Stimulated activated CD8-positive, alpha-beta memory T cell treated with anti-CD3 and anti-CD28 coated beads, Interleukin-2, amount 100 ng/mL, for 48 hours (primary cell): Measurements from ENCODE around the gene GATAD2B.
"Not testable (repeated sequence)": the region's sequence is repeated elsewhere in the genome, so short reads cannot be mapped to it uniquely, and the experiment has no call there.

Source experiments
- DNase-seq, 2 donors: peaks; one replicate each; pipeline ENCODE4 v3.0.0-alpha.2; 2020; ENCODE audit warnings: low read depth in 2 of 2

Gene GATAD2B

DNA sequence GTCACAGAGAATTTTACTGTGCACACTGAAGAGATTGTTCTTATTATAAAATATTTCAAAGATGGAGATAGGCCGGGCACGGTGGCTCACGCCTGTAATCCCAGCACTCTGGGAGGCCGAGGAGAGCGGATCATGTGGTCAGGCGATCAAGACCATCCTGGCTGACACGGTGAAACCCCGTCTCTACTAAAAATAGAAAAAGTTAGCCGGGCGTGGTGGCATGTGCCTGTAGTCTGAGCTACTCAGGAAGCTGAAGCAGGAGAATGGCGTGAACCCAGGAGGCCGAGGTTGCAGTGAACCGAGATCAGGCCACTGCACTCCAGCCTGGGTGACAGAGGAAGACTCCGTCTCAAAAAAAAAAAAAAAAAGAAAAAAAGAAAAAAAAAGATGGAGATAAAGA, 82.0 kb downstream of the GATAD2B start:
- DNase-seq: not testable (repeated sequence)

DNA sequence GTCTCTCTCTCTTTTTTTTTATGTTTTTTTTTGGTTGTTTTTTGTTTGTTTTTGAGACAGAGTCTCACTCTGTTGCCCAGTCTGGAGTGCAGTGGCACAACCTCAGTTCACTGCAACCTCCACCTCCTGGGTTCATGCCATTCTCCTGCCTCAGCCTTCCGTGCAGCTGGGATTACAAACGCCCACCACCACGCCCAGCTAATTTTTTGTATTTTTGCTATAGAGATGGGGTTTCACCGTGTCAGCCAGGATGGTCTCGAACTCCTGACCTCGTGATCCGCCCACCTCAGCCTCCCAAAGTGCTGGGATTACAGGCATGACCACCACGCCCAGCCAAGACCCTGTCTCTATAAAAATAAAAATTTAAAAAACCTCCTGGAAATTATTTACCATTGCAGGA, 88.8 kb downstream of the GATAD2B start:
- not testable (repeated sequence) for DNase-seq

DNA sequence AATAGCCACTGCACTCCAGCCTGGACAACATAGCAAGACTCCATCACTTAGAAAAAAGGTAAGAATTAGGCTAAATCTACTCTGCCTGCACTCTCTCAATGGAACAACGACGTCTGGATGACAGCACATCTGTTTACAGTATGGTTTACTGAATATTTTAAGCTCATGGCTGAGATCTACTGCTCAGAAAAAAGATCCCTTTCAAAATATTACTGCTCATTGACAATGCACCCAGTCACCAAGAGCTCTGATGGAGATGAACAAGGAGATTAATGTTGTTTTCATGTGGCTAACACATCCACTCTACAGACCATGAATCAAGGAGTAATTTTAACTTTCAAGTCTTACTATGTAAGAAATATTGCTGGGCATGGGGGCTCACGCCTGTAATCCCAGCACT, 89.6 kb downstream of the GATAD2B start:
- no peak for DNase-seq

DNA sequence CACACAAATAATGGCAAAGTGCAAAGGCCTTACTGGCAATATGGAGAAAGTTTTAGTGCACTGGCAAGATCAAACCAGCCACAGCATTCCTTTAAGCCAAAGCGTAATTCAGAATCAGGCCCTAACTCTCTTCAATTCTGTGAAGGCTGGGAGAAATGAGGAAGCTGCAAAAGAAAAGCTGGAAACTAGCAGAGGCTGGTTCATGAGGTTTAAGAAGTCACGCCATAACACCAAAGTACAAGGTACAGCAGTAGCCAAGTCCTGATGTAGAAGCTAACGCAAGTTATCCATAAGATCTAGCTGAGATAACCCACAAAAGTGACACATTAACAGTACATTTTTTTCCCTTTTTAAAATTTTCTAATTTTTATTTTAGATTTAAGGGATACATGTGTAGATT, 90.5 kb downstream of the GATAD2B start:
- DNase-seq: no peak

DNA sequence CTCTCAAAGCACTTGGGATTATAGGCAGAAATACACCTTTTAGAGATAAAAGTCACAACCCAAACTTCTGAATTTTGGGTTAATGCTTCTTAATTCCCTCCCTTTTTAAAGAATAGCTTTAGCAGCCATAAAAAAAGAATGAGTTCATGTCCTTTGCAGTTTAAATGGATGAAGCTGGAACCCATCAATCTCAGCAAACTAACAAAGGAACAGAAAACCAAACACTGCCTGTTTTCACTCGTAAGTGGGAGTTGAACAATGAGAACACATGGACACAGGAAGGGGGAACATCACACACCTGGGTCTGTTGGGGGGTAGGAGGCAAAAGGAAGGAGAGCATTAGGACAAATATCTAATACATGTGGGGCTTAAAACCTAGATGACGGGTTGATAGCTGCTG, 91.7 kb downstream of the GATAD2B start:
- DNase-seq: no peak

DNA sequence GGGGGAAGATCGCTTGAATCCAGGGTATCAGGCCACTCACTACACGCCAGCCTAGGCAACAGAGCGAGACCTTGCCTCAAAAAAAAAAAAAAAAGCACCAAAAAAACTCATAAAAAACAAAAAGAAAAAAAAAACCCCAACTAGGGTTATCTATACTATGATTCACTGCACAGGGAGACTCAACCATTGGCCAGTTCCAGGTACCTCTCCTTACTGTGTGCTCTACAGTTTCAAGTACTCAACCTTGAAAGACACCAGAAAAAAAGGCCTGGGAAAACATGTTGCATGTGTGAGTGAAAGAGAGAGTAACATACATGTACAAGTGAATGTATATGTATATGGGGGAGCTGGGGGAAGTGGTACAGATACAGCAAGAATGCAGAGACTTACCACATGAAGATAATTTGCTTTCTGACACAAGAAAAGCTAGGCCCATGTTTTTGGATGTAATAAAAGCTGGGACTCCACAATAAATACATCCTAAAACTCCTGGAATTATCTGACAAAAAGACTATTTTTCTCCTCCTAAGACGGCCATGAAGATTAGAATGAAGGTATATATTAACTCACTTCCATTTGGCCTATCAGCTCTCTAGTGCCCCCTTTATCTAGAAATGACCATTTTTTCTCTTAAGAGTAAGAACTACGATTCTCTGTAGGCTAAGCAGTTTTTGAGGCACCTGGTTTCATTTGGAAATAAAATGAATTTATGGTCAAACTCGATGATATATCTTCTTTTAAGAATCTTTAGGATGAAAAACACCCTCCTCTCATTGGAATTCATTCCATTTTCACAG, 95.4 kb downstream of the GATAD2B start:
- no peak for DNase-seq

DNA sequence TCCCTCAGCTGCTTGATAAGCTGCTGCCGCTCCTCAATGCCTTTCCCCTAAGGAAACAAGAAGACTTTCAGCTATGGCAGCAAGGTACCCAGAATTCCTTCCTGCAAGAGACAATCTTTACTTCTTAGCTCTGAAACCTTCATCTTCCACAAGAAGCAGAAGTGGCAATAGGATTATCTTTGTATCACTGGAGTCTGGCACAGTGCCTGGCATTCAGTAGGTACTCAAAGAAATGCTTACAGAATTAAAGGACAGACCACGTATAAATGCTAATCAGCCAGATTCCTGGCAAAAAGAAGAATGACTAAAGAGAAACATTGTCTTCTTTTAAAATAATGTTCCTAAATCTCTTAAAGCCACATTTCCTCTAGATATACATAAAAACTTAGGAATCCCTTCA, 103.9 kb downstream of the GATAD2B start:
- DNase-seq: no peak

DNA sequence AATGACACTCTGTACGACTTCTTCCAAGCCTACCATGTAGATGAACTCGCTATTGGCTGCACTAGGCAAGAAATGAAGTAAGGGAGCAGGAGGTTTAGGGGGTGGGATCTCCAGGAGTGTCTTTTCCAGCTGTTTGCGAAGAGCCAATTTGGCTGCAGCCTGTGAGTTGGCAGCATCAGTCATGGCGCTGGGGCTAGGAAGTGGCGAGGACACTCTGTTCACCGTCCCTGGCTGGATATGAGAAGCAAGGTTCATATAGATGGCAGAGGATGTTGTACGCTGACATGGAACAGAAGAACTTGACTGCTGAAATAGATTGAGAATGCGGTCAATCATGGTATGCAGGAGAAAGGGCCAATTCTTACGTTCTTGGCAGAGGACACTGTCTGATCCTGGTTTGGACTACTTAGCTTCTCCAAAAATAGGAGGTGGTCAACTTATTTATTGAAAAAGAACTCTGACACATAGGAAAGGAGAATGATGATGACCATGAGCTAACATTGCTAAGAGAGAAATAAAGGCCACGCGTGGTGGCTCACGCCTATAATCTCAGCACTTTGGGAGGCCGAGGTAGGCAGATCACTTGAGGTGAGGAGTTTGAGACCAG, 106.4 kb downstream of the GATAD2B start:
- no peak for DNase-seq

DNA sequence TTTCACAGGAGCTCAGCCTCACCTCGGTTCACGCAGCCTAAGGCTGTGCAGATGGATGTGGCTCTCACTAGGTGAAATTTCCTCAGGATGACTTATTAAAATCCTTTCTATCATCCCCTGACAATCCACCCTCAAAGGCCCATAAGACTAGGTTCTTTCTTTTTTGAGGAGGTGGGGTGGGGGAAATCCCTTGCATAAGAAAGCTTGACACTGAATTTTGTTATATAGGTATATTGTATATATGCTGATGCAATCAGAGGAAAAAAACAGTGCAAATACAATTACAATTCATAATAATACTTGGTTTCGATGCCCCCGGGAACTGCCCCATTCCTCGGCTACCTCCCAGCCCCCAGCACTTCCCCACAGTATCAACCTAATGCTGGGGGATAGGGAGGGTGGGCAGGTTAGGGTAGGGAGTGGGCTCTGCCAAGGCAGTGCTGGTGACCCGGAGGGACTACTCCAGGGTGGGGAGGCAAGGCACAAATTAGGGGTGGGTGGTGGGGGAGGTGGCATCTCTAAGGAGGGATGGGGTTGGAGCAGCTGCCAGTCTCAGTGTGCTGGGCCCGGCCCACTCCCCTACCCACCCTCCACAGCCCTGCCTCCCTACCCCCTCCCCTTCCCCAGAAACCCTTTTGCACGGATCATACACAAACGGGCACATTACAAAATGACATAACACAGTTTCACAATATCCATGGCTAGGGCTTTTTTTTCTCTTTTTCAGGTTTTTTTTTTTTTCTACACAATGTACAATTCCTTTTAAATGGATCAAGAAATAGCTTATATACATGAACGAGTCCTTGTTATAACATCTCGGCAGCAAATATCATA, 116.7 kb downstream of the GATAD2B start:
- no peak for DNase-seq

DNA sequence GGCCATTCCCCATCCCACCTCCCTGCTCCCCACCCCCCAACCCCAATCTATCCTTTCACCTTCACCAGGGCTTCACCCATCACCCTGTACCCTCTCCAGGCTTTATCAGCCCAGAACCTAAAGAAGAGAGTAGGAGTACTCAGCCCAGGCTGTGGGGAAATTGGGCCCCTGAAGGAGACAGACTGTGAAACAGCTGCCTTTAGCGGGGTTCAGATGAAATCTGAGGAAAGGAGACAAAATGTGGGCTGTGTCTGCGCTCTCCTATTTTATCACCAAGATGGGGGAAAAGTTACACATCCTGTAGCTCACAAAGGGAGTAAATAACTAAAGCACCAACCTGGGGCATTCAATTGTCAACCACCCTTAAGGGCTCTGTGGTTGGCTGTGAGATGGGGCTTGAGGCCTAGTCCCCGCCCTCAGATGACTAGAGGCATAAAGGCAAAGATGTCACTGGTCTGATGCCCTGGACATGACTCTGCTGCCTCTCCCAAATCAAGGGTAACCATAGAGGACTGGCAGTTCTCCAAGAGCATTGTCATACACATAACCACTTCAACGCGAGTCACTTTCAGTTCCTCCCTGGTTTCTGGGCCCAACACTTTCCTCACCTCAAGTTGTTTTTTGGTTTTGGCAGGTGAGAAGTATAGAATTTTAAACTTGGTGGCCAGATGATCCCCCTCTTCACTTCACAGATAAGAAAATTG, 117.6 kb downstream of the GATAD2B start:
- peak; percentile 44 to 51 for DNase-seq

DNA sequence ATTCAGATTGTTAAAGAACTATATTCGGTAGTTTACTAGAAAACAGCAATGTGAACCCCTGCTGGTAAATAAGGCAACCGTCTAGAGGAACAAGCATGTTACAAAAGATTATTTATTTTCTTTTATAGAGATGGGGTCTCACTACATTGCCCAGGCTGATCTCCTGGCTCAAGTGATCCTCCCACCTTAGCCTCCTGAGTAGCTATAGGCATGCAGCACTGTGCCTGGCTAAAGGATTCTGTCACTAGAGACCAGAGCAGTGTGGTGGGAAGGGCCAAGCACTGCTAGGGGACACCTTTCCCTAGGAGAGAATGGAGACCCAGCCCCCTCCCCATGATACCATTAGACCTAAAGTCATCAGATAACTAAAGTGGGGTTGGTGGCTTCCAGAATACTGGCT, 118.7 kb downstream of the GATAD2B start:
- no peak for DNase-seq

DNA sequence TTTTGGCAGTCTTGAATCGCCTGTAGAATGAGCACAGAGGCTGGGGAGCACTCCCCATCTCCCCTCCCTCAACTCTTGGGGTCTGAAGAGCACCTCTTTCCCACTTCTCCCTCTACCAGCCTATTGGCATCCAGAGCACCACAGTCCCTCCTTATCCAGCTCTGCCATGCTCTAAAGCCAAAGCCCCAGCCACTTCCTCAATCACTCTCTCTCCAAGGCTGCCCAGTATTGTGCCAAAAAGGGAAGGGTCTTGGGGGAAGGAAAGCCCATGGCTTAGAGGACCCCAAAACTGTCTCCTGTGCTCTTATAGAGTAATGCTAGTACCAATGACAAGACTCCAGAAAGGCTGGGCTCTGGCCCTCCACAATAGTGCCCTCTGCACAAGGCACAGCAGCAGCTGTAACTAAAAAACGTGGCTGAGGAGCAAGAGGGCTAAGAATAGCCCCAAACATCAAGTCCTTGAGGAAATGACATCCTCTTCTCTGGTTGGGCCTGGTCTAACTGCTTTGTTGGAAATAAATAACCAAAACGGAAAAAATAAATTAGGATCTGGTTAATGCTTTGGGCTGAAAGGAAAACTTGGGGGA, 119.2 kb downstream of the GATAD2B start:
- DNase-seq: no peak

DNA sequence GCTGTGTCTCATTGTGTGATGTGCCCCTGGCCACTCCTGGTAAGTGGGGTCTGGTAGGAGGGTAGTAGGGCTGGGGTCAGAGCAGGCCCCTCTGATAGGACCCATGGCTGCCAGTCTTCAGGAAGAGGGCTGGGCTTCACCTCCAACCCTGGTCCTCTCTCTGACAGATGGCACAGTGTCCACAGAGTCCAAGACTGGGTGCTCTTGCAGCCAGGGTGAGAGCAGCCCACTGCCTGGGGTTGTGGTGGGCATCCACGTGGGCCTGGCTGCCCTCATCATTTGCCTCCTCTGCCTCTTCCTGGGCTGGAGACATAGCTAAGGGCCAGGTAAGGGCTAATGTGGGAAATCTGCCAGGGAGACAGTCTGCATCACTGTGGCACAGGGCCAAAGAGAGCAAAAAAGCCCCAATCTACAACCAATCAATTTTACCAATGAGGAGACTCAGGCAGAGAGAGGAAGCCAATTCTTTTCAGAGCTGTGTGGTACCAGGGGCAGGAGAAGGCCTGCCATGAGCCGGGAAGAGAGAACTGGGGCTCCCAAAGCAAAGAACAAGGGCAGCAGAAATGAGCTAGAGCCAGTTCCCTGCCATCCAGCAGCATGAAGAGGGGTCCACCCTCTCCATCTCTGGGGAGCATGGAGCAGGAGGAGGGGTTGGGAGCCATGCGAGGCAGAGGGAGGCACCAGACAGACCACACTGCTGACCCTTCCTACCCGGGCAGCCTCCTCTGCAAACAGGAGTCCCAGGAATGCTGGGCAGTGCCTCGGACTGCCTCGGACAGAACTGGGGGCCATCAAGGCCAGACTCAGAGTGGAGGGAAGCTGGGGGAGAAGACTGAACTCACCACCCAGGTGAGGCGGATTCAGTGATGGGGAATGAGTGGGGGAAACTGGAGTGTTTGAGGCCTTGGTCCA, 120.7 kb downstream of the GATAD2B start:
- DNase-seq: no peak

DNA sequence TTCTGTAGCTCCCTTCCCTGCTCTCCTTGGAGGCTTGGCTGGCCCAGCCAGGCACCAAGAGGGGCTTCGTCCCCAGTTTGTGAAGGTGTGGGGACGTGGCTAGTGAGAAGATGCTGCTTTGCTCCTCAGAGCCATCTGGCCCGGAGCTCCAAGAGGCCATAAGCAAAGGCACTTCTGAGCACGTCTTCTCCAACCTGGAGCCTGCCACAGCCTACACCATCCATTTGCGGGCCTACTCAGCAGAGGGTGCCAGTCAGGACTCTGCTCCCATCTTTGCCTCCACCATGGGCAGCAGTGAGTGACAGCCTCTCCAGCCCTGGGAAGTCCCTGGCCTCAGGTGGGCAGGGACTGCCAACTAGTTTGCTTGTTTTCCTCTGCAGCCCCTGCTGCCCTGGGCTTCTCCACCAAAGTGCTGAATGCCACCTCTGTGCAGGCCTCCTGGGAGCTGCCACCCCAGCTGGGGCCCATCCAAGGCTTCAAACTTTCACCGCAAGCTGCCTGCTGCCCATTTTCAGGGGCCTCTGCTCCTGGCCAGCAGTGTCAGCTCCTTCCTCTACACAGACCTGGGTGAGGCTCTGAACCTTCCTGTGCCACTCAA, 121.6 kb downstream of the GATAD2B start:
- DNase-seq: no peak

DNA sequence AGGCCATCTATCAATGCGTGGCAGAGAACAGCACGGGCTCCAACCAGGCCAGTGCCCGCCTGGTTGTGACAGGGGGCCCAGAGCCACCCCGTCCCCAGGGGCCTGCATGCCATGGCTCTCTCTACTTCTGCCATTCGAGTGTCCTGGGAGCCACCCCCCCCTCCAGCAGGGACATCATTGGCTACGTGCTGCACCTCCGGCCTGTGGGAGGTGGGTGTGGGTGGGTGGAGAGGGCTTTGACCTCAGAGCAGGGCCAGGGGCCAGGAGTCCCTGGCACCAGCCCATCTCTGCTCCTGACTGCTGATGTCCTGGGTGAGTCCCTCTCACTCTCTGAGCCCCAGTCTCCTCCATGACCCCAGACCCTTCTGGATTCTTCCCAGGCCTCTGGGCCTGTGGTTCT, 122.3 kb downstream of the GATAD2B start:
- no peak for DNase-seq

DNA sequence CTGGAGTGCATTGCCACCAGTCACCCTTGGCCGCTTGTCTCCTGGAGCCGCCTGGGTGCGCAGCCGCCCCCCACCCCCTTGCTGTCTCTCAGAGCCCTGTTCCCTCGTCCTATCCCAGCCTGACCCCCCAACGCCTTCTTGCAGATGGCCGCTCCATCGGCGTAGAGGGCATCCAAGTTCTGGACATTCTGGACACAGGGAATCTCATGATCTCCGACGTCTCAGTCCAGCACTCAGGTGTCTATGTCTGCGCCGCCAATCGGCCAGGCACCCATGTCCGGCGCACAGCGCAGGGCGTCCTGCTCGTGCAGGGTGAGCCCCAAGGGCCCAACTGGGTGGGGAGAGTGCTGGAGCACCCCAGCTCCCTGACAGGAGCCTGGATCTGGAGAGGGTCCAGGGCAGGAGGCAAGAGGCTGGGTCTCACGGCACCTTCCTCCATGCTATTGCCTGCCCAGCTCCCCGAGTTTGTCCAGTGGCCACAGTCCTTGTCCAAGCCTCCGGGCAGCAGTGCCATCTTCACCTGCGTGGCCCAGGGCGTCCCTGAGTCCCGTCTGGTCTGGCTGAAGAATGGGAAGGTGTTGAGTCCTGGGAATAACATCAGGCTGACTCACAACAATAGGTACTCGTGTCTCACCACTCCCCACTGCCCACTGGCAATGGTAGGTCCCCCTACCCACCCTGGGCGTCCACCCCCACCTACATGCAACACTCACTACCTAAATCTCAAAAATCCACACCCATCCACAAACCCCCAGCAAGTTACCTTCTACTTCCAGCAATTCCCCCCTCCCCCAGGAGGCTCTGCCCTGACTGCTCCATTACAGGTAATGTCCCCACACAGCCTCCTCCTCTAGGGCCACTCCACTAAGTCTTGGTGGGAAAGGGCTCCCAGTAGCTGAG, 123.0 kb downstream of the GATAD2B start:
- no peak for DNase-seq

DNA sequence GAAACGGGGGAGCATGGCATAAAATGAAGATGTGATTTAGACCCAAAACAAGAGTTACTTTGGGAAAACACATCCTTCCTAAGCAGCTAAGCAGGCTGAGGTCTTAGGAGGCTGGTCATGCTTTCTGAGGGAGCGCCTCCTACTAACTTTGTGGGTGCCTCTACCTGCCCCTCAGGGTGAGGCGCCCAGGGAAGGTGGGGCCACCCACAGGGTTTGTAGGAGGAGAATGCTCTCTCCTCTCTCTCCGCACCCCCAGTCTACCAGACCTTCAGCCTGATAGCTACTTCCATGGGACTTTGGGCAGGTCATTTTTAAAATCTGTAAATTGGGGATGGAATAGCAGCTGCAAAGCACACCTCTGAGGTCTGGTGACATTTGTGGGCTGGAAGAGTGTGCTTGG, 123.8 kb downstream of the GATAD2B start:
- DNase-seq: no peak

DNA sequence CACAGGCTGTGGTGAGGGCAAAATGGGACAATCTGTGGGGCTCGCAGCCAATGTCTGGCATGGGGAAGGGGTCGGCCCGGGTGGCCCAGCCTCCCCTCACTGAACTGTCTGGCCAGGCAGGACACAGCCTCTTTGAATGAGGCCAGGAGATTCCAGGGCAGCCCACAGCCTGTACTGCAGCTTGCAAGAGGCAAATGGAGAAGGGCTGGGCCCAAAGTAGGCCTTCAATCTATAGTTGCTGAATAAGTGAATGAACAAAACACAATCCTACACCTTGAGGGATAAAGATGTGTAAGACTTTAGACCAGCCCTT, 124.3 kb downstream of the GATAD2B start:
- DNase-seq: no peak
